Left lobe of liver (tissue), 2 donors: ENCODE data around the gene PDZD2. TPM values are rescaled to one million over a fixed set of nuclear protein-coding genes. Genes with fewer than 3 reads are reported as not detected.

Source experiments
- ATAC-seq: fragments of 200-7000 bp; cut with Tn5 transposase; one replicate; pipeline ENCODE4 v1.9.1; 2020; ENCODE audit warnings: mild to moderate bottlenecking, moderate library complexity
- DNase-seq: peaks from one replicate; pipeline ENCODE4 v3.0.0-alpha.2; 2020; ENCODE audit warnings: low spot score
- total RNA-seq: library from RNA; stranded (reverse); gene quantifications from one replicate; pipeline ENCODE4 v1.2.1, GENCODE V29; 2021
- donor health status: DM: no; HTN: no; CAD: no; lungs with moderate emphysema.
- donor health status: DM: no; HTN: yes; CAD: no.

The PDZD2 gene
- total RNA-seq, 1 donor from 2014 or later, result 0.63 TPM

GRCh38 chr5:31859096-31859495 lies 220.2 kb downstream of the PDZD2 start:
- DNase-seq (no peak), ATAC-seq (no peak)

GRCh38 chr5:31860278-31860677 lies 221.3 kb downstream of the PDZD2 start:
- no peak for DNase-seq

DNA sequence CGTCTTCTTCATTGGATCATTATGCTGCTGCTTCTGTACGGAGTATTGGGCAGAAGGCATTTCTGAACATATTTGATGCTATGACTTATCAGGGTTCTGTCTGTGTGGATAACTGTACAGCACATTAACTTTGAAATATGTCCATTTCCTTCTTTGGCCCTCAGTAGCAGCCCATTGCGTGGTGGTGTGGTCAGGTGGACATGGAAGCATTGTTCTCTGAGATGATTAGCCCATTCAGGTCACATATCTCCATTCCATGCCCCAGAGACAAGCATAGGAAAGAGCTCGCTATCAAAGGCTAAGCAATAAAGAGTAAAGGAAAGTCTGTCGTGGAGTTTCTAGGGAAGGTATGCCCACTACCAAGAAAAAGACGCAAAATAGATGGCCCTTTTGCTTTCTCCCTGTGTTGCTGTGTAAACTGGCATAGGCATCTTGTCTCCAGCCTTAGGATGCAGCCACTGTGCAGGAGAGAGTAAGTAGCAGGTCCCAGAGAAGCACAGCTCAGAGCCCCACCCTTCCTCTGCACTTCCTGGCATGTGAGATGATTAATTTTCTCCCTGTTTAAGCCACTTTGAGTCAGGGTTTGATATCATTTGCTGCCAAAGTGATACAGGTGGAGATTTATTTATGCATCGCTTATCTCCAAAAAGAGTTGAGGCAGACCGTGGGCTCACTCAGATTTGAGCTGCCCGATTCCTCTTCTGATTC lies 221.9 kb downstream of the PDZD2 start:
- ATAC-seq (no peak), DNase-seq (no peak)

More at GRCh38 chr5:31860278-31860677, 221.3 kb downstream of the PDZD2 start:
- ATAC-seq, result no peak

DNA sequence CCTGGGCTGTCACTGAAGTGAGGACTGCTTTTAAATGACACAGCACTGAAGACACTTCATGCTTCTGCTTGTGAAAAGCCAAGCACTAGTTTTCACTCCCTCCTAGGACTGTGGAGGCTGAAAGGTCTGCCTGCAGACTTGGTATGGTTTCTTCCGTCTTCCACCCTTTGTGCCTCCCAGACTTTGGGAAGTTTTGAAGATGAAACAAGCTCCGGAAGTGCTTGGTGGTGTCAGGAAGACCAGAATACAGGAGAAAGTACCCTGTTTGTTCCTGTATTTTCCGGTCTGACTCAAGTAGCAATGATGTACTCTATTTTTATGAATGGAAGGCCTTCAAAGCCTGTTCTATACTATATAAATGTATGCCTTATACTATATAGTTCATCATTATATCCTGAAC lies 222.7 kb downstream of the PDZD2 start:
- DNase-seq (no peak), ATAC-seq (no peak)

- ATAC-seq (no peak), DNase-seq (no peak)
These were observed 225.1 kb downstream of the PDZD2 start for GRCh38 chr5:31863991-31864411.

GRCh38 chr5:31866166-31866565 lies 227.2 kb downstream of the PDZD2 start:
- DNase-seq, result no peak
- ATAC-seq, result no peak

GRCh38 chr5:31867219-31867618 lies 228.3 kb downstream of the PDZD2 start:
- ATAC-seq (no peak), DNase-seq (no peak)

- DNase-seq, result no peak
- ATAC-seq, result no peak
These were observed 241.5 kb downstream of the PDZD2 start for GRCh38 chr5:31880449-31880848.

DNA sequence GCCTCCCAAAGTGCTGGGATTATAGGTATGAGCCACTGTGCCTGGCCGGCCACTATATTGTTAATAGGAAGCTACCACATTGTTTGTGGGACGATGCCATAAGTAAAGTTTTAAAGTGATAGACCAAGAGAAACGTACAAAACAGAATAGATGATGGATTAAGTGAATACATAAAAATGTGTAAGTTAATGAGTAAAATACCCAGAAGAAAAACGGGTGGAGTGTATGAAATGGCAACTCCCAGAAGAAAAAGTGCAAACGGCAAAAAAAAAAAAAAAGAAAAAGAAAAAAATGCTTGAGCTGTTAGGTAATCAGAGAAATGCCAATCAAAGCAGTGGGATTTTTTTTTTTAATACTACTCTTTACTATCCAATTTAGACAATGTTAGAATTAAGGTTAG lies 246.0 kb downstream of the PDZD2 start:
- ATAC-seq (no peak), DNase-seq (no peak)

DNA sequence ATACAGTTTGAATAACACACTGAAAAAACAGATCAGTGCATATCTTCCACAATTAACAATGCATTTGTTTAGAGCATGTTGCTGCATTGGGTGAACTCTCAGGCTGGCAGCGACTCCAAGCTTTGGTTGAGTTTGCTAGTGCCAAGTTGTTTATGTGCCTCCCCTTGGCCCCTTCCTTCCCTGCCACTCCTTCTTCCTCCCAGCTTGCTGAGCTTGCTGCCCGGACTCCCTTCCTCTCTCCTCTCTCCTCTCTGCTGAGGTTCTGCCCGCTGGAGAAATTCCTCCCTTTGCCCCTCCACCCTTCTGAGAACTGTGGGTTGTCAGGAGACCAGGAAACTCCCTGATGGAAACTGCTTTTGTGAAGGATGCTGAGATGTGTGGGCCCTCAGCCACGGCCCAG lies 247.3 kb downstream of the PDZD2 start:
- no peak for DNase-seq
- no peak for ATAC-seq

DNA sequence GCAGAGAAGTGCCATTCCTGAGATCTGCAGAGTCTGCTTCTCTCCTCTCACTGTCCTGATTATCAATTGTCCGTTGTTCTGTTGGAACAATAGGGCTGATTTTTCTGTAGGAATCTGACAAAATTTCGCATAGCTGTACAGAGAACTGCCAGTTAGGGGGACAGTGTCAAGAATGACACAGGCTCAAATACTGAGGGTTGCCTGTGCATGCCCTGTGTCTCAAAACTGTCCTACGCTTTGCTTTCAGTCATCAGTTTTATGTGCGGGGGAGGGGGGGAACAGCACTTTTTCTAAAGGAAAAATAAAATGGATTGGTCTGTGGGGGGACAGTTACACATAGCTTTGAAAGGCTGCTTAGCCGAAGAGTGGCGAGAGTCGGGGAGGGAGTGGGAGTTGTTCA lies 248.6 kb downstream of the PDZD2 start:
- DNase-seq, result no peak
- ATAC-seq, result no peak

GRCh38 chr5:31888564-31888963 lies 249.6 kb downstream of the PDZD2 start:
- ATAC-seq (no peak), DNase-seq (no peak)

DNA sequence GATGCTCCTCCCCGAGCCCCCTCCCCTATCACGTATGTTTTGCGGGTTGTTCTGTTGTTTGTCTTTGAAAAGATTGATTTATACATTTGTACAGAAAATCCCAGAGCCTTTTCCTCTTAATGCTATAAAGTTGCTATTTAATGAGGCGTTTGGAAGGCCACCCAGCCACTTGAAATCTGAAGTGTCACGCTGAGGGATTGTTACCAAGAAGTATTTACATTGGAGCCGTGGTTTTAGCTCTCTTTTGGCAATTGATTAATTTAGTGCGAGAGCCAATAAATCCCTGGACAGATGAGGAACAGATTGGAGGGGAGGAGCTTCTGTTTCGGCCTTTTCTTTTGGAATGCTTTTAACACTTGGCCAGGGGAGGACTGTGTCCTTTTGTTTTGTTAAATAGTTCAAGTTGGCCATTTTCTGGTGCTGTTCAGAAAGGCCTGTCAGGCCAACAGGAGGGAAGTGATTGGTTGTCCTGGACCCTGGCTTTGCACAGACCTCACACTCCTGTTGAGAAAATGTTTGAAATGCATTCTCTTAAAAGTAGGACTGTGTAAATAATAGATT lies 250.2 kb downstream of the PDZD2 start:
- no peak for ATAC-seq
- no peak for DNase-seq

GRCh38 chr5:31890046-31890445 lies 251.1 kb downstream of the PDZD2 start:
- no peak for ATAC-seq
- no peak for DNase-seq

DNA sequence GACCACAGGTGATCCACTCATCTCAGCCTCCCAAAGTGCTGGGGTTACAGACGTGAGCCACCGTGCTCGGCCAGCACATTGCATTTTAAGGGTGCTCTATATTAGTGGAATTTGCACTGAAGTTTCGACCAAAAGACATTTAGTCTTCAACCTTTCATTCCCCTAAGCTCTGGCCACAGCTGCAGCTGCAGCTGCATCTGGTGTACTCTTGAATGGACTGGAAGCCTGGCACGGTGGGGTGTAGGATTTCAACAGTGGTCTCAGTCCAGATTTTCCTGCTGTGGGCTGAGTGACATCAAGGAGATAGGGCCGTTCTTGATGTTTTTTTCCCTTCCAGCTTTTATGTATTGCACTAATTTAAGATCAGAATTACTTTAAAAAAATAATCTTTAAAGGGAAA lies 255.2 kb downstream of the PDZD2 start:
- no peak for DNase-seq
- no peak for ATAC-seq

DNA sequence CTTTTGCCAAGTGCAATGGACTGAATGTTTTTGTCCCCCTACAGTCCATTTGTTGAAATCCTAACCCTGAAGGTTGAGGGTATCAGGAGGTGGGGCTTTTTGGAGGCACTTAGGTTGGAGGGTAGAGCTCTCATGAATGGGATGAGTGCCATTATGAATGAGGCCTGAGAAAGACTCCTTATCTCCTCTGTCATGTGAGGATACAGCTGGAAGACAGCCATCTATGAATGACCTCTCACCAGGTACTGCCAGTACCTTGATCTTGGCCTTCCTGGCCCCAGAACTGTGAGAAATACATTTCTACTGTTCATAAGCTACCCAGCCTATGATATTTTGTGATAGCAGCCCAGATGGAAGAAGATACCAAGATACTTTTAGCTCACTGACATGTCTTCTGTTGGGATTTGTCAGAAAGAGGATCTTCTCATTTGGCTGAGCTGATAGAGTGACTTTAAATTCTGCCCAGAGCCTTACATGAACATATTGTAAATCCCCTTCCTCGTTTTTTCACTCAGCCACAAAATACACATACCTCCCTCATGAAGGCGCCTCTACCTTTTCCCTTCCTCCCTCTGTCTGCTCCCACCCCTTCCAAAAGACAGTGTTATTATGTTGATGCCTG lies 256.4 kb downstream of the PDZD2 start:
- DNase-seq (no peak), ATAC-seq (no peak)

DNA sequence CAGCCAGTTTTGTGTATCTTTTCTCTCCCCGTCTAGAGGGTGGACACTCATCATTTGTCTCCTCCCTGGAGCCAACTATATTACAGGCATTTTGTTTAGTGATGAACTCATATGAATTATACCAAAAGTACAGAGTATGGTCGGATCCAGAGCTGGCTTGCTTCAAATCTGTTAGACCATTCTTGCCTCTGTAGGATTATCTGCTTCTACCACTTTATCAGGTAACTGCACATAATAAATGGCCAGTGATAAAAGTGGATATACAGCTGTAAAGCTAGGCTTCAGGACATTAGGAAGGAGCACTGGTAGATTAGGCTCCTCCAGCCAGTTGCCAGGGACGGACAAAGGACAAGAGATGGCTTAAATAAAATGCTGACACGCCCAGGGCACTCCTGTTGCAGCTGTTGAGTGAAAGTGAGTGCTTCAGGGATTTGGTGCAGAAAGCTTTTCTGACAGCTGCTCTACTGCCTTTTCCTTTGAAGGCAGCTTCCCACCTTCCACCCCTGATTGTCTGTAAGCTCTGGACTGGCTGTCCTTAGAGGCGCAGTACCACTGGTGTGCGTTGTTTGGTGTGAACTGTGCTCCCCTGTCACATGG lies 259.2 kb downstream of the PDZD2 start:
- DNase-seq, result no peak
- ATAC-seq, result no peak

GRCh38 chr5:31900296-31900865 lies 261.4 kb downstream of the PDZD2 start:
- DNase-seq (no peak), ATAC-seq (no peak)

GRCh38 chr5:31901807-31902530 lies 263.0 kb downstream of the PDZD2 start:
- ATAC-seq (no peak), DNase-seq (no peak)

DNA sequence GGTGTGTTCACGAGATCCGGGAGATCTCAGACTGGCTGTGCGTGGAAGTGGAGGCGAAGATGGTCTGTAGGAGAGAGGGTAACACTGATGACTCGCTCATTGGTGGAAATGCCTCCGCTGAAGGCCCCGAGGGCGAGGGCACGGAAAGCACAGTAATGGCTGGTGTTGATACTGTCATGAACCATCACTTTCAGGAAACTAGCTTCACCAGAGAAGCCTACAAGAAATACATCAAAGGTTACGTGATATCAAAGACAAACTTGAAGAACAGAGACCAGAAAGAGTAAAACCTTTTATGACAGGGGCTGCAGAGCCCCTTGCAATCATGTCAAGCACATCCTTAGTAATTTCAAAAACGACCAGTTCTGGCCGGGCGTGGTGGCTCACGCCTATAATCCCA lies 269.5 kb downstream of the PDZD2 start:
- DNase-seq (no peak), ATAC-seq (no peak)

- DNase-seq, result no peak
- ATAC-seq, result no peak
These were observed 270.1 kb downstream of the PDZD2 start for GRCh38 chr5:31909073-31909472.
